Measurements from ENCODE around the gene SLC16A11. TPM values are rescaled to one million over a fixed set of nuclear protein-coding genes. Genes with fewer than 3 reads are reported as not detected.

The SLC16A11 gene
- total and polyA plus RNA-seq, 2 of the 4 experiments (the other 2 are of a cell fraction) = not detected

- Histone ChIP-seq H4K91ac (ENCODE audit: insufficient read depth, low read depth, low read length) (no peak overlapping the region), H2BK15ac (ENCODE audit: low read depth, low read length) (no peak overlapping the region), H2BK20ac (ENCODE audit: low read depth, low read length) (no peak overlapping the region), H3K27me3 (ENCODE audit: control insufficient read depth, insufficient read depth, low read length) (peaks cover 7% of the 10 kb centered on the region), H3K9me1 (ENCODE audit: insufficient read depth, low read length) (no peaks in the 10 kb centered on the region), H3K79me1 (ENCODE audit: low read depth in 1 of 2, low read length in 2 of 2) (no peaks in the 10 kb centered on the region), H3K36me3 (ENCODE audit: control insufficient read depth, insufficient read depth, low read length) (no peaks in the 10 kb centered on the region), H4K8ac (ENCODE audit: low read depth in 2 of 2, low read length in 2 of 2) (no peak overlapping the region), H4K20me1 (ENCODE audit: insufficient read depth, low read length) (no peaks in the 10 kb centered on the region), H3K4me2 (ENCODE audit: low read depth, low read length) (no peak overlapping the region), H2AFZ (replicated peaks; ENCODE audit: low read length, poor library complexity) (no peak overlapping the region), H2AK9ac (replicated peaks; ENCODE audit: low read depth, low read length, poor library complexity) (no peak overlapping the region), H3K23ac (ENCODE audit: low read depth, low read length) (no peak overlapping the region), H2BK5ac (ENCODE audit: low read depth, low read length, poor library complexity, severe bottlenecking) (no peak overlapping the region), H3K14ac (replicated peaks; ENCODE audit: low read depth, low read length) (no peak overlapping the region), H3K9ac (ENCODE audit: low read depth, low read length) (no peak overlapping the region), H3K9me3 (ENCODE audit: control insufficient read depth, insufficient read depth, low read length) (no peaks in the 10 kb centered on the region), H4K5ac (ENCODE audit: low read depth, low read length) (no peak overlapping the region), H2BK120ac (ENCODE audit: low read depth, low read length) (no peak overlapping the region), H3K4me1 (ENCODE audit: control insufficient read depth, insufficient read depth, low read length) (no peaks in the 10 kb centered on the region), H3K18ac (ENCODE audit: low read depth, low read length) (no peak overlapping the region), H3K4me3 (ENCODE audit: insufficient read depth, low read depth, low read length) (no peak overlapping the region), H2AK5ac (ENCODE audit: low read depth, low read length) (no peak overlapping the region), H3K56ac (ENCODE audit: extremely low read depth, insufficient read depth, low read length) (no peak overlapping the region), H3K27ac (ENCODE audit: insufficient read depth, low read length) (no peak overlapping the region), H3K4ac (ENCODE audit: low read depth, low read length) (no peak overlapping the region)
- DNase-seq (no peak), ATAC-seq (ENCODE audit: low read depth) (no peak)
- 66% methylated on average over 5 of the region's 10 CpGs; no CpG with 5 or more reads in 1 of the 2 experiments for WGBS, 2 experiments (ENCODE audit: extremely low coverage in 2 of 2, insufficient read length in 1 of 2)
- no TSS peak for BruUV-seq (replicated peaks)
- intact Hi-C loops (cut with micrococcal nuclease) (no loop called here), in situ Hi-C loops (cut with MboI; ENCODE audit: low sequenced_read_pairs) (no loop called here), dilution Hi-C loops (cut with HindIII; ENCODE audit: low sequenced_read_pairs, unreplicated experiment) (no loop called here)
- ChIA-PET POLR2A (ENCODE audit: unreplicated experiment) (no interaction called here), CTCF (interaction anchor here (1.9 kb wide), 1 partner anchor 33 kb away, joined by 5 read pairs; no protein-coding TSS in a partner anchor)
- TF ChIP-seq RAD21 (IDR thresholded peaks at IDR 0.05; ENCODE audit: low read length) (no peak), MAFK (IDR thresholded peaks at IDR 0.05; ENCODE audit: low read depth, low read length) (no peak), FOS (IDR thresholded peaks at IDR 0.05; ENCODE audit: low read depth, low read length) (no peak), MXI1 (IDR thresholded peaks at IDR 0.05; ENCODE audit: borderline replicate concordance, low read depth, low read length) (no peak), CHD1 (IDR thresholded peaks at IDR 0.05; ENCODE audit: low read depth, low read length) (no peak), RCOR1 (IDR thresholded peaks at IDR 0.05; ENCODE audit: insufficient replicate concordance, low read length) (no peak), NFE2L2 (IDR thresholded peaks at IDR 0.05; ENCODE audit: low read depth, low read length) (no peak), CEBPB (IDR thresholded peaks at IDR 0.05; ENCODE audit: low read depth, low read length) (no peak), ELK1 (IDR thresholded peaks at IDR 0.05; ENCODE audit: borderline replicate concordance, low read depth, low read length) (no peak), RFX5 (IDR thresholded peaks at IDR 0.05; ENCODE audit: low read depth, low read length) (no peak)
These were observed 34.8 kb upstream of the SLC16A11 start for GRCh38 chr17:7078711-7079110.

Data from IMR-90 (cell line).